Muscle of leg (tissue), 11 donors: ENCODE data around the gene KDM4F. TPM values are rescaled to one million over a fixed set of nuclear protein-coding genes. Genes with fewer than 3 reads are reported as not detected.

Experiments
- DNase-seq: peaks from one replicate; pipeline ENCODE4 v3.0.0; 2013
- H3K27ac ChIP-seq: one replicate; pipeline ENCODE4 v1.5.1; 2013; ENCODE audit warnings: mild to moderate bottlenecking, low read length, control low read depth
- H3K27me3 ChIP-seq: one replicate; pipeline ENCODE4 v1.6.1; 2013; ENCODE audit warnings: low read length; ENCODE audit not compliant: control insufficient read depth, insufficient read depth
- H3K36me3 ChIP-seq: one replicate; pipeline ENCODE4 v1.6.1; 2013; ENCODE audit warnings: low read length; ENCODE audit not compliant: control insufficient read depth, insufficient read depth
- H3K4me1 ChIP-seq: one replicate; pipeline ENCODE4 v1.6.1; 2013; ENCODE audit warnings: low read length; ENCODE audit not compliant: control insufficient read depth, insufficient read depth
- H3K4me3 ChIP-seq: one replicate; pipeline ENCODE4 v1.5.1; 2013; ENCODE audit warnings: low read length, control low read depth
- H3K9me3 ChIP-seq: replicated peaks from 2 replicates; pipeline ENCODE4 v1.6.1; 2013; ENCODE audit warnings: low read depth, low read length; ENCODE audit not compliant: control insufficient read depth
- WGBS: methylation state at CpG from one replicate; pipeline ENCODE4 v1.1.5; 2013; ENCODE audit warnings: missing lambda C conversion rate; ENCODE audit not compliant: insufficient coverage; 5-methylcytosine and 5-hydroxymethylcytosine counted together
- polyA plus RNA-seq, 8 donors: library from polyadenylated mRNA; unstranded; fragments of 120-200 nt; gene quantifications; one replicate each; pipeline versions ENCODE4 v1.2.1 to v1.2.3, GENCODE V29; 2013; ENCODE audit warnings: inconsistent platforms in 1 of 8, low replicate concordance in 1 of 8; ENCODE audit not compliant: insufficient read length in 8 of 8, insufficient read depth in 1 of 8
- total RNA-seq: library from RNA; stranded (reverse); fragments of 120-200 nt; gene quantifications from one replicate; pipeline ENCODE4 v1.2.4, GENCODE V29; 2013

KDM4F gene
- total and polyA plus RNA-seq, 9 donors, result not detected

GRCh38 chr11:95057959-95058358 lies 8.7 kb downstream of the KDM4F start:
- Histone ChIP-seq H3K4me3 (no peak overlapping the region), H3K9me3 (no peaks in the 10 kb centered on the region), H3K27me3 (peaks cover 5% of the 10 kb centered on the region), H3K27ac (no peak overlapping the region), H3K36me3 (no peaks in the 10 kb centered on the region), H3K4me1 (no peaks in the 10 kb centered on the region)
- WGBS, result 87% methylated on average over 6 of the region's 8 CpGs
- no peak for DNase-seq

- H3K36me3 ChIP-seq, result no peaks in the 10 kb centered on the region
- no peaks in the 10 kb centered on the region for H3K9me3 ChIP-seq
- DNase-seq, result no peak
- H3K27ac ChIP-seq, result no peak overlapping the region
- peaks cover 5% of the 10 kb centered on the region for H3K27me3 ChIP-seq
- no peaks in the 10 kb centered on the region for H3K4me1 ChIP-seq
- H3K4me3 ChIP-seq, result no peak overlapping the region
- WGBS, result 80% methylated on average over 1 of the region's 1 CpG
Observed at GRCh38 chr11:95058621-95059020, 9.4 kb downstream of the KDM4F start.

GRCh38 chr11:95059046-95059445 lies 9.8 kb downstream of the KDM4F start:
- no peak for DNase-seq
- Histone ChIP-seq H3K36me3 (no peaks in the 10 kb centered on the region), H3K9me3 (no peaks in the 10 kb centered on the region), H3K4me3 (no peak overlapping the region), H3K4me1 (no peaks in the 10 kb centered on the region), H3K27ac (no peak overlapping the region), H3K27me3 (peaks cover 3% of the 10 kb centered on the region)
- WGBS, result 85% methylated on average over 3 of the region's 6 CpGs

GRCh38 chr11:95065336-95065735 lies 16.1 kb downstream of the KDM4F start:
- Histone ChIP-seq H3K27me3 (no peaks in the 10 kb centered on the region), H3K4me3 (no peak overlapping the region), H3K36me3 (peaks cover under 1% of the 10 kb centered on the region), H3K9me3 (no peaks in the 10 kb centered on the region), H3K4me1 (no peaks in the 10 kb centered on the region), H3K27ac (no peak overlapping the region)
- WGBS, result no CpG with 5 or more reads among the region's 1 CpG
- DNase-seq, result no peak

- 0% methylated on average over 1 of the region's 4 CpGs for WGBS
- H3K27me3 ChIP-seq, result no peaks in the 10 kb centered on the region
- H3K27ac ChIP-seq, result peak within 1 kb of the TSS; percentile 99
- H3K36me3 ChIP-seq, result peaks cover 5% of the 10 kb centered on the region
- DNase-seq, result no peak
- no peaks in the 10 kb centered on the region for H3K9me3 ChIP-seq
- no peaks in the 10 kb centered on the region for H3K4me1 ChIP-seq
- H3K4me3 ChIP-seq, result peak within 1 kb of the TSS; percentile 89
Observed at GRCh38 chr11:95066716-95067038, 17.5 kb downstream of the KDM4F start, which contains the start of gene SRSF8. Gene SRSF8, plus strand, starts transcription at chr11:95066919. Its CDS starts 308 bp downstream, at chr11:95067227.

- Histone ChIP-seq H3K36me3 (peaks cover 5% of the 10 kb centered on the region), H3K4me3 (peak overlapping the region; percentile 89), H3K27ac (peak overlapping the region; percentile 99), H3K9me3 (no peaks in the 10 kb centered on the region), H3K4me1 (no peaks in the 10 kb centered on the region), H3K27me3 (no peaks in the 10 kb centered on the region)
- DNase-seq, result peak; percentile 92
- WGBS, result under 1% methylated on average over 98 of the region's 98 CpGs
Observed at GRCh38 chr11:95067039-95067840, 18.0 kb downstream of the KDM4F start.

GRCh38 chr11:95067841-95068219 lies 18.6 kb downstream of the KDM4F start:
- WGBS, result 0% methylated on average over 16 of the region's 16 CpGs
- Histone ChIP-seq H3K9me3 (no peaks in the 10 kb centered on the region), H3K4me1 (no peaks in the 10 kb centered on the region), H3K27me3 (no peaks in the 10 kb centered on the region), H3K4me3 (peak overlapping the region; percentile 89), H3K27ac (peak overlapping the region; percentile 99), H3K36me3 (peaks cover 5% of the 10 kb centered on the region)
- no peak for DNase-seq

- H3K27me3 ChIP-seq, result no peaks in the 10 kb centered on the region
- peak overlapping the region; percentile 89 for H3K4me3 ChIP-seq
- peak; percentile 97 for DNase-seq
- 6% methylated on average over 3 of the region's 5 CpGs for WGBS
- no peaks in the 10 kb centered on the region for H3K4me1 ChIP-seq
- H3K27ac ChIP-seq, result peak overlapping the region; percentile 99
- H3K9me3 ChIP-seq, result no peaks in the 10 kb centered on the region
- peaks cover 5% of the 10 kb centered on the region for H3K36me3 ChIP-seq
Observed at GRCh38 chr11:95068549-95068948, 19.3 kb downstream of the KDM4F start.

GRCh38 chr11:95070471-95070870 lies 21.2 kb downstream of the KDM4F start:
- Histone ChIP-seq H3K36me3 (peaks cover 5% of the 10 kb centered on the region), H3K9me3 (no peaks in the 10 kb centered on the region), H3K27ac (no peak overlapping the region), H3K4me3 (no peak overlapping the region), H3K4me1 (peaks cover 12% of the 10 kb centered on the region), H3K27me3 (no peaks in the 10 kb centered on the region)
- no peak for DNase-seq
- WGBS, result 100% methylated on average over 1 of the region's 1 CpG

GRCh38 chr11:95072948-95073347 lies 23.7 kb downstream of the KDM4F start:
- DNase-seq, result no peak
- Histone ChIP-seq H3K27ac (no peak overlapping the region), H3K27me3 (no peaks in the 10 kb centered on the region), H3K4me1 (peaks cover 14% of the 10 kb centered on the region), H3K4me3 (no peak overlapping the region), H3K36me3 (peaks cover 5% of the 10 kb centered on the region), H3K9me3 (no peaks in the 10 kb centered on the region)
